Vagina (tissue), 2 donors: Measurements from ENCODE around the gene FAXDC2. TPM values are rescaled to one million over a fixed set of nuclear protein-coding genes. Genes with fewer than 3 reads are reported as not detected.
A peak's percentile ranks its signal among the peaks of the same experiment; 100 is the strongest.

ENCODE experiments used
- DNase-seq, 2 donors: peaks; one replicate each; pipeline ENCODE4 v3.0.0-alpha.2; 2017; ENCODE audit errors: extremely low spot score in 2 of 2
- H3K27ac ChIP-seq: fragments of 200-600 bp; sonication (generic); one replicate; pipeline ENCODE4 v1.5.1; 2019
- H3K27me3 ChIP-seq: fragments of 200-600 bp; sonication (generic); one replicate; pipeline ENCODE4 v1.5.1; 2019
- H3K36me3 ChIP-seq, 2 donors: fragments of 200-600 bp; sonication (generic); one replicate each; pipeline ENCODE4 v1.5.1; 2017 to 2019
- H3K4me1 ChIP-seq: fragments of 200-600 bp; sonication (generic); one replicate; pipeline ENCODE4 v1.5.1; 2019
- H3K4me3 ChIP-seq, 2 donors: fragments of 200-600 bp; sonication (generic); 1 replicate in 1 of 2; 2 replicates in 1 of 2; pipeline ENCODE4 v1.5.1; 2016 to 2019
- H3K9me3 ChIP-seq: fragments of 200-600 bp; sonication (generic); one replicate; pipeline ENCODE4 v1.5.1; 2019
- POLR2A ChIP-seq, 2 donors: fragments of 450-650 bp; IDR thresholded peaks; one replicate each; pipeline ENCODE4 v1.6.1; 2017; ENCODE audit warnings: antibody characterized with exemption in 2 of 2, mild to moderate bottlenecking in 2 of 2, moderate library complexity in 2 of 2
- POLR2AphosphoS5 ChIP-seq, 2 donors: sonication (generic); formaldehyde crosslinking; IDR thresholded peaks; one replicate each; pipeline ENCODE4 v1.9.0; 2017; ENCODE audit warnings: antibody characterized with exemption in 2 of 2, mild to moderate bottlenecking in 2 of 2, low read depth in 1 of 2; ENCODE audit not compliant: insufficient read depth in 1 of 2
- intact Hi-C: fragments of 100-400 bp; cut with DNase I; formaldehyde crosslinking; loops from one replicate; pipeline ENCODE4 v1.15.1; 2023
- total RNA-seq: library from RNA; depleted of rRNA; stranded (reverse); fragments of >200 nt; gene quantifications from one replicate; pipeline ENCODE4 v1.2.3, GENCODE V29; 2016
- TF ChIP-seq, protein P1 (sequence below), 3 experiments: fragments of 450-650 bp in 2 of 3; fragments of 200-600 bp in 1 of 3; sonication (generic) in 1 of 3; IDR thresholded peaks; one replicate each; pipeline ENCODE4 v1.5.1; 2017 to 2019; ENCODE audit warnings: antibody characterized with exemption in 3 of 3, mild to moderate bottlenecking in 2 of 3, moderate library complexity in 2 of 3

FAXDC2 gene
- total RNA-seq, 1 donor from 2014 or later, result 35.4 TPM

DNA sequence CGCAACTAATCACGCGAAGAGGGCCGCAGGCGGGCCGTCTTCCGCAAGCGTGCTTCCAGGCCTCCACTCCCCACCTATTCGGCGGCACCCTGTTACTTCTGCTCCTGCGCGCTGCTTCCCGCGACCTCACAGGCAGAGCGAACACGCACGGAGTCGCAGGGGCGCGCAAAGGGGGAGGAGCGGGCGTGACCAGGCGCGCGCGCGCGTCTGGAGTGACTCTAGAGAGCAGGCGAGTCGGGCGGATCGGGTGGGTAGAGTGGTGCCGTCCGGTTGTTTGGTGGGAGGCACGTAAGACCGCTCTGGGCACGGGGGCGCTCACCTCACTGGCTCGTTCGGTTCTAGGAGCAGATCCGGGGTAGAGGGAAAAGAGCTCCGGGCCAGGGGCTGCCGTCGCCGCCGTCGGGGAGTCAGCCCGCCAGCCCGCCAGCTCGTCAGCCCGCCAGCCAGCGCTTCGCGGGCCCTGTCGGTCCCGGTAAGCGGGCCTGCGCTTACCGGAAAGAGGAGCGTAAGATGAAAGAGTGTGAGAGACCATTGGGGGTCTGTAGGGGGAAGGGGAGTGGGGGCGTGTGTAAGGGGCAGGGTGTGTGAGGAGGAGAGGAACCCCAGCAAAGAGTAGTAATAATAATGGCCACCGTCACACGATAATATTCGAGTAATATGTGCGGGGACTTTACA, 8.0 kb upstream of the FAXDC2 start, which contains the start of gene CNOT8:
TSS of gene CNOT8 (plus strand) at position 331 of the 675 bp plus-strand sequence. CDS start 4,652 bp downstream, outside the sequence.
- peak within 1 kb of the TSS; percentile 79 to 86 for H3K4me3 ChIP-seq
- H3K27me3 ChIP-seq, result no peaks in the 10 kb centered on the region
- H3K27ac ChIP-seq, result peak within 1 kb of the TSS; percentile 98
- DNase-seq, result no peak
- no peaks in the 10 kb centered on the region for H3K36me3 ChIP-seq
- TF ChIP-seq POLR2AphosphoS5 (IDR thresholded peaks at IDR 0.05; ENCODE audit: insufficient read depth in 1 of 2, low read depth in 1 of 2) (peak; percentile 62 to 93), POLR2A (IDR thresholded peaks at IDR 0.05) (peak; percentile 28 to 89)
- TF ChIP-seq, protein P1, sequence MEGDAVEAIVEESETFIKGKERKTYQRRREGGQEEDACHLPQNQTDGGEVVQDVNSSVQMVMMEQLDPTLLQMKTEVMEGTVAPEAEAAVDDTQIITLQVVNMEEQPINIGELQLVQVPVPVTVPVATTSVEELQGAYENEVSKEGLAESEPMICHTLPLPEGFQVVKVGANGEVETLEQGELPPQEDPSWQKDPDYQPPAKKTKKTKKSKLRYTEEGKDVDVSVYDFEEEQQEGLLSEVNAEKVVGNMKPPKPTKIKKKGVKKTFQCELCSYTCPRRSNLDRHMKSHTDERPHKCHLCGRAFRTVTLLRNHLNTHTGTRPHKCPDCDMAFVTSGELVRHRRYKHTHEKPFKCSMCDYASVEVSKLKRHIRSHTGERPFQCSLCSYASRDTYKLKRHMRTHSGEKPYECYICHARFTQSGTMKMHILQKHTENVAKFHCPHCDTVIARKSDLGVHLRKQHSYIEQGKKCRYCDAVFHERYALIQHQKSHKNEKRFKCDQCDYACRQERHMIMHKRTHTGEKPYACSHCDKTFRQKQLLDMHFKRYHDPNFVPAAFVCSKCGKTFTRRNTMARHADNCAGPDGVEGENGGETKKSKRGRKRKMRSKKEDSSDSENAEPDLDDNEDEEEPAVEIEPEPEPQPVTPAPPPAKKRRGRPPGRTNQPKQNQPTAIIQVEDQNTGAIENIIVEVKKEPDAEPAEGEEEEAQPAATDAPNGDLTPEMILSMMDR (IDR thresholded peaks at IDR 0.05), result no peak
- peaks cover 50% of the 10 kb centered on the region for H3K4me1 ChIP-seq
- intact Hi-C loops, result no loop called here
- no peaks in the 10 kb centered on the region for H3K9me3 ChIP-seq

DNA sequence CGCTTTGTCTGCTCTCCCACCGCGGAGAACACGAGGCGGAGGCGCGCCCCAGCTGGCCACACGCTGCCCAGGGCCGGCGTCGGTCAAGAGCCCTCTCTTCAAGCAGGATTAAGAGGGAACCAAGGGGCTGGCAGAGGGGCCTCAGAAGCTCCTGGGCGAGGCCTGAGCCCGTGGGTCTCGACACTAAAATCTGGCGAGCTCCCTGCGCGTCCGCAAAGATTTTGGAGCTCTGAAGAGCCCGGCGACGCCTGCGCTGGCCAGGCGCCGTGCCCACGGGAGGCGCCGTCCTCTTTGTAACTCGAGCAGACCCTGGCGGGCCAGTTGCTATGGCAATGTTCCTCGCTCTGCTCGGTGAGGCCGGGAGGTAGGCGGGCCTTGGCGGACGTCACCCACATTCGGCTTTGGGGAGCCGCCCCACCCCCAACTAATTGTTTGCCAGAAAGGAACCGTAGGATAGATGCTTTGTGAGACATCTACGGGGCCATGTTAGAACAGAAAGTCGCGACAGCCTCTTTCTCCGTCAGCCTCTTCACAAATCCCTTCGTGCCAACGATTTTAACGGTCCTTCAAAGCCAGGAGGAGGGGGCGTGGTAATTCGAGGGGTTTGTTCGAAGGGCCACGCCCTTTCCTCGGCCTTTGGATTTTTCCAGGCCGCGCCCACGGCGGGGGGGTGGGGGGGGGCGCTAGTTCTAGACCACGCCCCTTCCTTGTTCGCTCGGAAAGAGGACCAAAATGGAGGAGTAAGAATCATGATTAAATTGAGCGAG, 7.3 kb upstream of the FAXDC2 start:
- Histone ChIP-seq H3K27ac (peak overlapping the region; percentile 98), H3K9me3 (no peaks in the 10 kb centered on the region), H3K4me3 (peak overlapping the region; percentile 79 to 86), H3K36me3 (no peaks in the 10 kb centered on the region), H3K4me1 (peaks cover 46% of the 10 kb centered on the region), H3K27me3 (no peaks in the 10 kb centered on the region)
- peak in 1 of 2 donors; percentile 99 for DNase-seq
- intact Hi-C loops, result loop anchor here (2.0 kb wide), 1 partner anchor 103 kb away; the partner anchor contains the start of gene LARP1
- TF ChIP-seq POLR2A (IDR thresholded peaks at IDR 0.05) (peak in 1 of 2 donors; percentile 59), POLR2AphosphoS5 (IDR thresholded peaks at IDR 0.05; ENCODE audit: insufficient read depth in 1 of 2, low read depth in 1 of 2) (peak; percentile 48 to 87)
- TF ChIP-seq, protein P1 (IDR thresholded peaks at IDR 0.05), result no peak

DNA sequence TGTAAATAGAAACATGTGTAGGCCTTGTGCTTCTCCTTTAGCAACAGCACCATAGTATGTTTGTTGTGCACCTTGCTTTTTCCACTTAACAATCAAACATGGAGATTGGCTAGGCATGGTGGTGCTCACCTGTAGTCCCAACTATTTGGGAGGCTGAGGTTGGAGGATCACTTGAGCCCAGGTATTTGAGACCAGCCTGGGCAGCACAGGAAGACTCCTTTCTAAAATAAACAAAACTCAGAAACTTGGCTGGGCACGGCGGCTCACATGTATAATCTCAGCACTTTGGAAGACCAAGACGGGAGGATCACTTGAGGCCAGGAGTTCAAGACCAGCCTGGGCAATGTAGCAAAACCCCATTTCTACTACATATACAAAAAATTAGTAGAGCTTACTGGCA, 948 bp upstream of the FAXDC2 start:
- no peaks in the 10 kb centered on the region for H3K9me3 ChIP-seq
- peak overlapping the region; percentile 89 for H3K27ac ChIP-seq
- no peaks in the 10 kb centered on the region for H3K36me3 ChIP-seq
- H3K4me3 ChIP-seq, result no peak overlapping the region
- TF ChIP-seq, protein P1 (IDR thresholded peaks at IDR 0.05), result no peak
- TF ChIP-seq POLR2AphosphoS5 (IDR thresholded peaks at IDR 0.05; ENCODE audit: insufficient read depth in 1 of 2, low read depth in 1 of 2) (no peak), POLR2A (IDR thresholded peaks at IDR 0.05) (no peak)
- peaks cover 39% of the 10 kb centered on the region for H3K4me1 ChIP-seq
- no peak for DNase-seq
- intact Hi-C loops, result no loop called here
- no peaks in the 10 kb centered on the region for H3K27me3 ChIP-seq

DNA sequence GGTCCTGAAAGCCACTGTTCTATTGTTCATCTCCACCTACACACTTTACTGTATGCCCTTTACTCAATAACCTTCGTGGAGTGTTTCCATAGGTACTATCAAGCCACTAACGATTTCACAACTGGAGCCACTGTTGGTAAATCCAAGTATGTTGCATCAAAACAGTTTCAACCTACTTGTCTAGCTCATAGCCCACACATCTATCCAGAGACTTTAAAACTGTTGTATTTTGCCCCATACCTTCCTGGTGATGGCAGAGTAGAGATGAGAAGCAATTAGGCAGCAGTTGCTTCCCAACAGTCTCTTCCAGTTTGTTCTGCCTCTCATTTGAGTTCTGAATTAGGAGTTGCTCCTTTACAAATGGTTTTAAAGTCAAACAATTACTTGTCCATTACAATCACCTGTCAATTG, 607 bp downstream of the FAXDC2 start:
- H3K4me1 ChIP-seq, result peaks cover 51% of the 10 kb centered on the region
- intact Hi-C loops, result no loop called here
- peak overlapping the region; percentile 58 to 71 for H3K4me3 ChIP-seq
- peak overlapping the region; percentile 89 for H3K27ac ChIP-seq
- DNase-seq, result no peak
- H3K27me3 ChIP-seq, result no peaks in the 10 kb centered on the region
- H3K36me3 ChIP-seq, result no peaks in the 10 kb centered on the region
- no peaks in the 10 kb centered on the region for H3K9me3 ChIP-seq
- TF ChIP-seq, protein P1 (IDR thresholded peaks at IDR 0.05), result no peak
- TF ChIP-seq POLR2AphosphoS5 (IDR thresholded peaks at IDR 0.05; ENCODE audit: insufficient read depth in 1 of 2, low read depth in 1 of 2) (peak in 1 of 2 donors; percentile 8), POLR2A (IDR thresholded peaks at IDR 0.05) (no peak)
